Inferior parietal cortex (tissue), 1 donor: ENCODE measurements around the gene KMT2A.
A peak's percentile ranks its signal among the peaks of the same experiment; 100 is the strongest.
"Not testable (repeated sequence)": the region's sequence is repeated elsewhere in the genome, so short reads cannot be mapped to it uniquely, and the experiment has no call there.

Experiments
- DNase-seq: peaks from one replicate; pipeline ENCODE4 v3.0.0-alpha.2; 2016; ENCODE audit errors: extremely low spot score

KMT2A gene

GRCh38 chr11:118435893-118436624, at the start of gene KMT2A:
KMT2A (plus strand) TSS chr11:118436492; CDS start chr11:118436513, 21 bp downstream.
- DNase-seq: peak; percentile 92

GRCh38 chr11:118396097-118396501, 40.2 kb upstream of the KMT2A start:
- DNase-seq: no peak

GRCh38 chr11:118397448-118397847, 38.8 kb upstream of the KMT2A start:
- DNase-seq: no peak

- DNase-seq: no peak
Observed at GRCh38 chr11:118398791-118399559, 37.3 kb upstream of the KMT2A start.

- DNase-seq: peak; percentile 95
Observed at GRCh38 chr11:118401151-118401879, 35.0 kb upstream of the KMT2A start, which contains the start of gene ATP5MG. ATP5MG (plus strand) TSS chr11:118401606; CDS start chr11:118401666, 60 bp downstream.

GRCh38 chr11:118401880-118402590, 34.3 kb upstream of the KMT2A start:
- DNase-seq: no peak

GRCh38 chr11:118402594-118402993, 33.7 kb upstream of the KMT2A start:
- DNase-seq: not testable (repeated sequence)

- DNase-seq: no peak
Observed at GRCh38 chr11:118406599-118407166, 29.6 kb upstream of the KMT2A start.

GRCh38 chr11:118410055-118410745, 26.1 kb upstream of the KMT2A start:
- DNase-seq: no peak

GRCh38 chr11:118411530-118411929, 24.8 kb upstream of the KMT2A start:
- DNase-seq: no peak

- no peak for DNase-seq
Observed at GRCh38 chr11:118412921-118413320, 23.4 kb upstream of the KMT2A start.

- DNase-seq: no peak
Observed at GRCh38 chr11:118415062-118415738, 21.1 kb upstream of the KMT2A start.

GRCh38 chr11:118415739-118416068, 20.6 kb upstream of the KMT2A start:
- peak; percentile 59 for DNase-seq

GRCh38 chr11:118416900-118417299, 19.4 kb upstream of the KMT2A start:
- DNase-seq: not testable (repeated sequence)

- DNase-seq: no peak
Observed at GRCh38 chr11:118417801-118418200, 18.5 kb upstream of the KMT2A start.

GRCh38 chr11:118418766-118419165, 17.5 kb upstream of the KMT2A start:
- DNase-seq: no peak

GRCh38 chr11:118427707-118428106, 8.6 kb upstream of the KMT2A start:
- DNase-seq: no peak

- DNase-seq: no peak
Observed at GRCh38 chr11:118430956-118431355, 5.3 kb upstream of the KMT2A start.

- no peak for DNase-seq
Observed at GRCh38 chr11:118434123-118434552, 2.2 kb upstream of the KMT2A start.
